GM08714 (cell line): ENCODE results near the gene RPL22.
"Not testable (repeated sequence)": the region's sequence is repeated elsewhere in the genome, so short reads cannot be mapped to it uniquely, and the experiment has no call there.

Experiments used
- H3K4me3 ChIP-seq: fragments of 200-500 bp; sonication (Bioruptor generic); 2 replicates; pipeline ENCODE4 v1.5.1; 2014; ENCODE audit warnings: mild to moderate bottlenecking, low read length, inconsistent platforms
- ZNF274 ChIP-seq: IDR thresholded peaks from 2 replicates; pipeline ENCODE4 v1.6.1; 2012; ENCODE audit warnings: mild to moderate bottlenecking, low read depth, low read length

The RPL22 gene

DNA sequence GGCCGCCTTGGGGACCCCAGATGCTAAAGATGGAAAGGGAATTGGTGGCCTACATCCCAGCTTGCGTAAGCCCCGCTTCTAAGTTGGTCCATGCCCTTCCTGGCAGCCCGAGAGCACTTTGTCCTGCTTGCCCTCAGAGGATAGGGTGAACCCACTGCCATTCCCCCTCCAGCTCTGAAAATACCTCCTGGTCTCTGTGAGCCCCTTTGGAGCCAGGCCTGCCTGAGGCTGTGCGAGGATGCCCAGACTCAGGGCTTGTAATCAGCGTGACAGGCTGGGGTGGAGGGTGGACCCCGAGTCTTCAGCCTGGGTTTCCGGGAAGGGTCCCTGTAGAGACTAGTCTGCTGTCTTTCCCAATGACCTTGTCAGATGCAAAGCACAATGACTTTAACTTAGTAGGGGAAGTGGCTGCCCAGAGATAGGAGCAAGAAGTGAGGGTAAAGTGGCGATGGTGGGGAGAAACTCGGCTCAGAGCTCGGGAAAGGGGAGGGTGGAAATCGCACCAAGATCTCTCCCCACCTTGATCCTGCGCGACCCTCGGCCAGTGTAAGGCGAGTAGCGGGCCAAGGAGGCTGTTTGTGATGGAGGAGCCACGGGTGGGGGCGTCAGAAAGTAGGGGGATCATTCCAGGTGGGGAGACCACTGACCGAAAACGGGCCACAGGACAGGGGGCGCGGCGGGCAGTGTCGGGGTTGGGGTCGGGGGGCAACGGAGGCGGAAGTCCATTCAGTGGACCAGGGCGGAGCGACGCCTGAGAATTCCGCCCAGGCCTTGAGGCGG is 41.9 kb upstream of the RPL22 start:
- no peak overlapping the region for H3K4me3 ChIP-seq
- TF ChIP-seq ZNF274 = no peak

DNA sequence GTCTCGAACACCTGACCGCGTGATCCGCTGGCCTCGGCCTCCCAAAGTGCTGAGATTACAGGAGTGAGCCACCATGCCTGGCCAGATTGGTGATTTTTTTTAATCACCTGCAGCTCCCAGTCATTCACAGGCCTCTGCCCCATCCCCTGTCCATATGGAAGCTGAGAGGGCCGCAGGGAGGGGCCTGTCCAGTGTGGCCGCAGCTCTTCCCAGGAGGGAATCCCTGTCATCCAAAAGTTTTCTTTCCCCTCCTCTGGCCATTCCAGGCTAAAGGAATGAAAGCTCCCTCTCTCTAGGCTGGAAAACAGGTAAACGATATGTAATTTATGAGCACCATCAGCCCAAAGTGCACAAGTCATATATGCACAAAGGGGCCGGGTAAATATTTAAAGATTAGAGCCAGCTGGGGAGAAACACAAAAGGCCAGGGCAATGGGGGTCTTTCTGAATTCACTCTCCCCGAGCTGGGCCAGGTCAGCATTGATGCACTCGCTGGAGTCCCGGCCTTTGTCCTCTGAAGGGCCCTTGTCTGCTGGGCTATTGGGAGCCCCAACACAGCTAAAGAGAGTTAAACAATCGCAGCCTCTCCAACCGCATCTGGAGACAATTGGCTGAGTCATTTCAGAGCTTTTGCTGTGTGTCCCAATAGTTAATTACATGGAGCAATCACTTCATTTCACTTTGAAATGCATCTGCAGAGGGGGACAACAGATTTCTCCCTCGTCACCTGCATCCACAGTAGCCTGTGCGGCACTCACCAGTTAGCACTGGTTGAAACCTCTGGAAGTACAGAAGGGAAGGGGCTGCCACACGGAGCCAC is 40.8 kb upstream of the RPL22 start:
- no peak for TF ChIP-seq ZNF274
- no peak overlapping the region for H3K4me3 ChIP-seq

DNA sequence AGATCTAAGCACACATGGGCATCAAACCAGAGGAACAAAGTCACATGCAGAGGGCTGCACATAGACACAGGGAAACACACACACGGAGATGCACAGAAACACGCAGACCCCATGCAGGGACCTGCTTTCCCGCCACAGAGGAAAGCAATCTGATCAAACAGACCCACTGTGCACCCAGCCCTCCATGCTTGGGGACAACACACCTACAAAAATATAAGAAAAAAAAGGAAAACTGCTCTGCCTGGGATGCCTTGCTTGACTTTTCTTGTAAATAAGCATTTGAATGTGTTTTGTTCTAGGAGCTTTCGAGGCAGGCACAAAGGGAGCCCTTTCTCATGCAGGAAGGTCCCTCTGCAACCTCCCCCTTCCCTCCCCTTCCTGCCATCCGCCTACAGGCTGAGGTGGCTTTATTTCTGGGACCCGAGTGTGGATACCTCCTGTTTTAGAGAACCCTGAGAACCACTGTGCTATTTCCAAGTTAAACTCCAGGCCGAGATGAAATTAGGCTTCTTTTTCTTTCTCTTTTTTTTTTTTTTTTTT is 39.9 kb upstream of the RPL22 start:
- TF ChIP-seq ZNF274 = no peak
- H3K4me3 ChIP-seq = no peak overlapping the region

DNA sequence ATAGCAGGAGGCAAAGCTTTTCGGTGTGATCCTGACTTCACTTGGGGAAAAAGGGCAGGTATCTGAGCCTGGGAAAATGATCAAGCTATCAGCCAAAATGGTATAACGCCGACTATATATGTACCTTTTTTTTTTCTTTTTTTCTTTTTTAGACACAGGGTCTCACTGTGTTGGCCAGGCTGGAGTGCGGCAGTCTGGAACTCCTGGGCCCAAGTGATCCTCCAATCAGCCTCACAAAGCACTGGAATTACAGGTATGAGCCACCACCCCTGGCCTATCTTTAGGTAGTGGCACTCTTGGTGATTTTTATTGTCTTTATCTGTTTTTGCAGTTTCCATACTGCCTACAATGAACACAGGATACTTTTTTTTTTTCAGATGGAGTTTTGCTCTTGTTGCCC is 37.7 kb upstream of the RPL22 start:
- no peak for TF ChIP-seq ZNF274
- no peak overlapping the region for H3K4me3 ChIP-seq

DNA sequence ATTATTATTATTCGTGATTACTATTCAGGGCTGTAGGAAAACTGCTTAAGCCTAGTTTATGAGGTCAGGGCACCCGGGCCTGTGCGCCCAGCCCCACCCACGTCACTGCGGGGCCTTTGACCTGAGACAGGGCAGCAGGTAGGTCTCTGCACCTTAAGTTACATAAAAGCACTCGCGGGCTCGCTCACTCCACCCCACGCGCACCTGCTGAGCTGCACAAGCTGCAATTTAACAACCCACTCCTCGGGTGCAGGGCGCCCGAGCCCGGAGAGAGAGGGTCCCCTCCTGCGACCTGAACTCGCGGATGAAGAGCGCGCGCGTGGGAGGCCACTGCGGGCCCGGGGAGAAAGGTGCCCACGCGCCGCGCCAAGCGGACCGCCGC is 35.9 kb upstream of the RPL22 start:
- no peak for TF ChIP-seq ZNF274
- H3K4me3 ChIP-seq = peak overlapping the region; percentile 76

DNA sequence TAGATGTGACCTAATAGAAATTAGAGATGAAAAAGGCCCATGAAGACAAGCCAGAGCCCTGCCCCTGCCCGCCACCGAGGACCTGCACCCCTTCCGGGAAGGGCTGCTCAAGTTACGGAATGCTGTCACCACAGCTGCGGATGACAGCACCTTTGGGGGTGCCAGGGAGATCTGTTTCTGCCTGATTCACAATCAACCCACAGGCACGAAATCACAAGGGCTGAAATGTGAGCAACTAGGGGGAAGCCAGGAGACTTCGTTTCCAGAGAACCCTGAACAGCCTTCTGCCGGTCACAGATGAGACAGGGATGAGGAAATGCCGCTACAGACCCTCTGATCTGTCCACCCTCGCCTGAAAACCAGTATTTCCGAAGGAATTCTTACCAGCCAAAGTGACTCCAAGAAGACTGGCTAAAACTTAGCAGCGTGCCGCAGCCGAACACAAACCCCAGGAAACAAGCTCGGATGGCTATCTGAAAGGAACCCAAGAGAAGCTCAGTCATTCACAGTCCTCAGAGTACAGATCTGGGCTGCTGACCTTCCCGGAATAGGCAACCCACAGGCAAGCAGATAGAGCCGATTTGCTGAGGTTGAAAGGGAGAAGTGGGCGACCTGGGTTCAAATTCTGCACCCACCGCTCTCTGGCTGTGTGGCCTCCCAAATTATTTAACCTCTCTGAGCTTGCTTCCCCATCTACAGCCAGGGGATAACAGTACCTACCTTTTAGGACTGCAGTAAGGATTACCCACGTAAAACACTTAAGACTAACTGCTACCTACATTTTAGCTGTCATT is 35.3 kb upstream of the RPL22 start:
- TF ChIP-seq ZNF274 = no peak
- H3K4me3 ChIP-seq = peak overlapping the region; percentile 76

DNA sequence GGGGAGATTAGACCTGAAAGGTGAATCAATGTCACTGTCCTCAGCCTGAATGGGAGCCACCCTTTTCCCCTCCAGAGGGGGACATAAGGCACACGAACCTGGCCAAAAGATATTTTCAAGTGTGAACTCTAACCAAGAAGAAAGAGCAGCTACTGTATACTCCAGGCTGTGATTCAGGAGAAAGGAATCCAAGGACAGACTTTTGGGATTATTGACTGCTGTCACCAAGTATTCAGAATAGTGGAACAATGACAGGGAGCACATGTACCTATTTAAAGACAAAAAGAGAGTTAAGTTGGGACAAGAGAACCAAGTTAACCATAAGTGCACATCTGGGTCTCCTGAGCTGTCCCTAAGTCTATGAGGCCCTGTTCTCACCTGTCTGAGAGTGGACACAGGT is 34.0 kb upstream of the RPL22 start:
- no peak overlapping the region for H3K4me3 ChIP-seq
- no peak for TF ChIP-seq ZNF274

DNA sequence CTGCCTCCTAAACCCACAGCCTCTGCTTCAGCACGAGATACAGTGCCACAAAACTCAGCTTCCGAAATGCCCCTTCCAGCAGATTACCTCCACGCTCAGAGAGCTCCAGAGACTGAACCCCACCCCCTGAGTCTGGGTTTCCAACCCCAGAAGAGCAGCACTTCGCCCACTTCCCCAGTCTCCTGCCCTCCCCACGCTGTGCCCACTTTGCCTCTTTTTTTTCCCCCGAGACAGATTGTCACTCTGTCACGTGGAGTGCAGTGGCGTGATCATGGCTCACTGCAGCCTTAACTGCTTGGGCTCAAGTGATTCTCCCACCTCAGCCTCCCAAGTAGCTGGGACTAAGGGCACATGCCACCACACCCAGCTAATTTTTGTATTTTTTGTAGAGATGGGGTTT is 26.3 kb upstream of the RPL22 start:
- H3K4me3 ChIP-seq = no peak overlapping the region
- no peak for TF ChIP-seq ZNF274

DNA sequence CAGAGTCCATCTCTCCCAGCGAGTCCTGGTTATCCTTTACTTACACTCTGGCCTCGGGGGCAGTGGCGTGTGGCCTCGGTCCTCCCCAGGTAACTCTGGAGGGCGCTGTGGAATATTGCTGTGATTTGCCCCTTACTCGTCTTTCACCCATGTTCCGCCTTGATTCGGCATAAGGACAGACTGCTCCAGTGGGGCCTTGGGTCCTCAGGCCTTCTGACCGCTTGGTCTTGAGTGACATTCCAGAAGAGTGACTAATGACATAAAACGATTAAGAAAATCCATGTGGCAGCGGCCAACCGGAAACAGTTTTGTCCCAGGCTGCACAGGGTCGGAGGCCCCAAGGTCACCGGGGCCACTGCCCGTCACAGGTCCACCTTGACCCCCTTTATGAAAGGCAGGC is 25.3 kb upstream of the RPL22 start:
- no peak for TF ChIP-seq ZNF274
- H3K4me3 ChIP-seq = no peak overlapping the region

DNA sequence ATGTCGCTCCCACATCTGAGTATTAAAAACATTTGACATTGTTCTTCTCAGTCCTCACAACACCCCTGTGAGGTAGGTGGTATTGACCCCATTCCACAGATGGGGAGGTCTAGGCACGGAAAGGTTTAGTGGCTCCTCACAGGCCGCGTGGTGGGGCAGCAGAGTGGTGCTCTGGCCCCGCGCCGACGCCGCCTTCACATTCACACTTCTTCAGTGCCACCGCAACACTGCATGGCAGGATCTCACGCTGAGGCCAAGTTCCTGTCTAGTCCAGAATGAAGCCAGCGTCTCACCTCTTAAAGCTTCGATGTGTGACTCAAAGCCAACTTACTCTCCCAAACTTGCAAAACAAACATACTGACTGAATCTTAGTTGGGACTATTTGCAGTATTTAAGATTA is 24.2 kb upstream of the RPL22 start:
- H3K4me3 ChIP-seq = no peak overlapping the region
- TF ChIP-seq ZNF274 = no peak

DNA sequence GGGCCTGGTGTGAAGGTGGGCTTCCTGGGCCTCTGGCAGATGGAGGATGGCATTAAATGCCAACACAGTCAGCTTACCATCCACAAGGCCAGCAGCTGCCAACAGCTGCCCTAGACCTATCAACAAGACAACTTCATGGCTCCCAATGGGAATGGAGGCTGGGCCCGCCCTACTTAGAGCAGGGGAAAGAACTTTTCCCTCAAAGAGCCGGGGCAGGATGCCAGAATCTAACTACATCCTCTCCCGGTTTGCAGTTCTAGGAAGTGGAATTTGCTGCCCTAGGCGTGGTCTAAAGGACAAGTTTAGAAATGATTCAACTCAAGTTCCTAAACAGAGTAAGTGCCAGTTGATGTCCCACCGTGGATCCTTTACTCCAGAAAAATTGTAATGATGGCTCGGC is 23.2 kb upstream of the RPL22 start:
- no peak for TF ChIP-seq ZNF274
- H3K4me3 ChIP-seq = no peak overlapping the region

DNA sequence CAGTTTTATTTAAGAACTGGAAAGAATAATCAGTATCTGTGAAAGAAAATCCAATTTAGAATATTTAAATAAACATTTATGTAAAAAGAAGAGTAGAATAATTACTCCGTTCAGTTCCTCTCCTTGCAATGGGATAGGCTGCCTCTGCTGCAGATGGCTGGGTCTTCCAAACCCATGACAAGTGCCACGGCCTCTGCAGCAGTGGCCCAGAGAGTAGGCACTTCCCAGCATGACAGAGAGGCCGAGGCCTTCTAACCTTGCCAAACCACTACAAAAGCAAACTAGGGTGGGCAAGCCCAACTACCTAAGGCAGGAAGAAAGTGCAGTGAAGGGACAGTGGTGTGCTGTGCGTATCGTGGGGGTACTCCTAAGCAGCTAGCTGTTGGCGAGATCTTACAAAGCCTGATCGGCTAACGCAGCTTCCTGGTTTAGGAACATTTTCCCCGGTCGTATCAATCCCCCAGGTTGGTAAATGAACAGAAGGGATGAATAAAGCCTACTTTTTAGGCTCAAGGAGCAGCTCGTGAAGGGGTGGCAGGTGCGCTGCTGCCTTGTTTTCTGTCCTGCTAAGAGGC is 21.9 kb upstream of the RPL22 start:
- TF ChIP-seq ZNF274 = no peak
- no peak overlapping the region for H3K4me3 ChIP-seq

DNA sequence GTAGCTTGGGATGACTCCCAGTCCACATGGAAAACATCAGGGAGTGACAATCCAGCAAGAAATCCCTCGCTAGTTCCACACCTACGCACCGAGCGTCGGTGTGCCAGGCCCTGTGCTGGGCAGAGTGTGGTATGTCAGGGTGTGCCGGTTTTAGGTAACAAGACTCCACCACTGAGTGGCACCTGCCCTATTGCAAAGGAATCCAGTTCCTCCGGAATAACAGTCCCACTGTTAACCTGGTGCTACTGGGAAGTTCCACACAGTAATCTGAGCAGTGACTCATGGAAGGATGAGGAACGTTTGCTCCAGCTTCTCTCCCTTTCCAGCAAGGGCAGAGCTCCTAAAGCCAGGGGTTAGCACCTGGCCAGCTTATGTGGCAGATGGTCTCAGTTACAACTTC is 20.8 kb upstream of the RPL22 start:
- no peak overlapping the region for H3K4me3 ChIP-seq
- no peak for TF ChIP-seq ZNF274

DNA sequence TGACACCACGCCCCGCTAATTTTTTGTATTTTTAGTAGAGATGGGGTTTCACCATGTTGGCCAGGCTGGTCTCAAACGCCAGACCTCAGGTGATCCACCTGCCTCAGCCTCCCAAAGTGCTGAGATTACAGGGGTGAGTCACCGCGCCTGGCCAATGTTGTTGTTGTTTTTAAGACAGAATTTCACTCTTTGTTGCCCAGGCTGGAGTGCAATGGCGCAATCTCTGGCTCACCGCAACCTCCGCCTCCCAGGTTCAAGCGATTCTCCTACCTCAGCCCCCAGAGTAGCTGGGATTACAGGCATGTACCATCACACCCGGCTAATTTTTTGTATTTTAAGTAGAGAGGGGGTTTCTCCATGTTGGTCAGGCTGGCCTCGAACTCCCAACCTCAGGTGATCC is 20.2 kb upstream of the RPL22 start:
- H3K4me3 ChIP-seq = not testable (repeated sequence)
